Keratinocyte (primary cell): ENCODE measurements around the gene MAML2. TPM values are rescaled to one million over a fixed set of nuclear protein-coding genes. Genes with fewer than 3 reads are reported as not detected.

Experiments used
- DNase-seq: peaks from one replicate; pipeline ENCODE4 v3.0.0-alpha.2; 2011; ENCODE audit warnings: low read depth, missing footprints, low spot score
- FAIRE-seq: peaks from 2 replicates; lab custom pipeline; 2011; peaks lifted over from hg19 to GRCh38; lab: Jason Lieb, UNC
- H2AFZ ChIP-seq: 2 replicates; pipeline ENCODE4 v1.6.0; 2012; ENCODE audit warnings: low read length, control low read depth, inconsistent platforms; ENCODE audit not compliant: control insufficient read depth
- H3K27ac ChIP-seq: 2 replicates; pipeline ENCODE4 v1.5.1; 2011; ENCODE audit warnings: low read length; ENCODE audit not compliant: control insufficient read depth, insufficient read depth
- H3K27me3 ChIP-seq: 3 replicates; pipeline ENCODE4 v1.6.0; 2011; ENCODE audit warnings: low read length; ENCODE audit not compliant: control insufficient read depth, insufficient read depth; ENCODE audit errors: extremely low read depth
- H3K36me3 ChIP-seq, 2 experiments: 2 replicates in 1 of 2; 3 replicates in 1 of 2; pipeline ENCODE4 v1.5.1; 2011; ENCODE audit warnings: low read length in 2 of 2, mild to moderate bottlenecking in 1 of 2; ENCODE audit not compliant: control insufficient read depth in 2 of 2, insufficient read depth in 2 of 2; ENCODE audit errors: extremely low read depth in 1 of 2
- H3K4me1 ChIP-seq: 3 replicates; pipeline ENCODE4 v1.5.1; 2011; ENCODE audit warnings: low read length; ENCODE audit not compliant: control insufficient read depth, insufficient read depth; ENCODE audit errors: extremely low read depth
- H3K4me2 ChIP-seq: 3 replicates; pipeline ENCODE4 v1.6.0; 2011; ENCODE audit warnings: low read depth, low read length; ENCODE audit not compliant: control insufficient read depth, insufficient read depth; ENCODE audit errors: extremely low read depth
- H3K4me3 ChIP-seq, 3 experiments: fragments of 200-600 bp in 1 of 3; sonication (generic) in 1 of 3; 2 replicates in 2 of 3; 3 replicates in 1 of 3; pipeline ENCODE4 v1.5.1; 2011 to 2016; ENCODE audit warnings: low read length in 3 of 3, mild to moderate bottlenecking in 3 of 3, control low read depth in 2 of 3, inconsistent platforms in 1 of 3, low read depth in 1 of 3, mixed read lengths in 1 of 3, mixed run types in 1 of 3, moderate library complexity in 1 of 3; ENCODE audit not compliant: control insufficient read depth in 2 of 3, insufficient read depth in 2 of 3; ENCODE audit errors: extremely low read depth in 1 of 3
- H3K79me2 ChIP-seq: 2 replicates; pipeline ENCODE4 v1.6.0; 2012; ENCODE audit warnings: low read length; ENCODE audit not compliant: control insufficient read depth, insufficient read depth
- H3K9ac ChIP-seq: 3 replicates; pipeline ENCODE4 v1.6.0; 2011; ENCODE audit warnings: low read length; ENCODE audit not compliant: control insufficient read depth, insufficient read depth; ENCODE audit errors: extremely low read depth
- H3K9me1 ChIP-seq: 3 replicates; pipeline ENCODE4 v1.6.0; 2011; ENCODE audit warnings: low read length; ENCODE audit not compliant: control insufficient read depth, insufficient read depth; ENCODE audit errors: extremely low read depth
- H3K9me3 ChIP-seq: 2 replicates; pipeline ENCODE4 v1.5.1; 2012; ENCODE audit warnings: low read depth, low read length; ENCODE audit not compliant: control insufficient read depth
- H4K20me1 ChIP-seq: 3 replicates; pipeline ENCODE4 v1.6.0; 2011; ENCODE audit warnings: low read length; ENCODE audit not compliant: control insufficient read depth, insufficient read depth; ENCODE audit errors: extremely low read depth
- EZH2 ChIP-seq: IDR thresholded peaks from one replicate; pipeline ENCODE4 v1.6.1; 2012; ENCODE audit warnings: inconsistent platforms, mild to moderate bottlenecking, low read length, moderate library complexity
- dilution Hi-C: fragments of 300-500 bp; cut with MboI; formaldehyde crosslinking; loops from one replicate; pipeline ENCODE4 v1.7.0; 2020; ENCODE audit warnings: low sequenced_read_pairs; ENCODE audit not compliant: extremely low pct_ligation_motif_present
- polyA plus RNA-seq, 5 experiments: library from polyadenylated mRNA; depleted of rRNA in 3 of 5; stranded (reverse) in 3 of 5; stranded (forward) in 1 of 5; unstranded in 1 of 5; fragments of >200 nt; gene quantifications; 1 replicate in 1 of 5; 2 replicates in 3 of 5; 3 replicates in 1 of 5; pipeline versions ENCODE4 v1.2.1 to v1.2.3, GENCODE V29; 2011 to 2012; ENCODE audit warnings: missing spikeins in 2 of 5, low read depth in 1 of 5, low replicate concordance in 1 of 5
- TF ChIP-seq, protein P1 (sequence below), 3 experiments: IDR thresholded peaks in 1 of 3; conservative IDR thresholded peaks in 1 of 3; optimal IDR thresholded peaks in 1 of 3; 2 replicates in 2 of 3; 3 replicates in 1 of 3; pipeline versions ENCODE3 to v1.5.1; 2011; ENCODE audit warnings: low read length in 3 of 3, mild to moderate bottlenecking in 3 of 3, moderate library complexity in 2 of 3, control low read depth in 1 of 3, inconsistent platforms in 1 of 3; ENCODE audit not compliant: insufficient read depth in 2 of 3; ENCODE audit errors: extremely low read depth in 1 of 3

Gene MAML2
- polyA plus RNA-seq, 1 donor (not counting 4 experiments of a cell fraction or from before 2014, with no cell fraction given), result 4.2 TPM

- Histone ChIP-seq H3K9me1 (no peaks in the 10 kb centered on the region), H3K4me2 (no peak overlapping the region), H3K4me1 (peaks cover 1% of the 10 kb centered on the region), H3K36me3 (no peaks in the 10 kb centered on the region), H3K27ac (no peak overlapping the region), H3K9ac (no peak overlapping the region), H3K4me3 (no peak overlapping the region), H3K79me2 (no peaks in the 10 kb centered on the region), H2AFZ (no peak overlapping the region), H3K9me3 (no peaks in the 10 kb centered on the region), H4K20me1 (no peaks in the 10 kb centered on the region), H3K27me3 (no peaks in the 10 kb centered on the region)
- FAIRE-seq (no peak), DNase-seq (no peak)
- no peak for TF ChIP-seq EZH2
- TF ChIP-seq, protein P1, sequence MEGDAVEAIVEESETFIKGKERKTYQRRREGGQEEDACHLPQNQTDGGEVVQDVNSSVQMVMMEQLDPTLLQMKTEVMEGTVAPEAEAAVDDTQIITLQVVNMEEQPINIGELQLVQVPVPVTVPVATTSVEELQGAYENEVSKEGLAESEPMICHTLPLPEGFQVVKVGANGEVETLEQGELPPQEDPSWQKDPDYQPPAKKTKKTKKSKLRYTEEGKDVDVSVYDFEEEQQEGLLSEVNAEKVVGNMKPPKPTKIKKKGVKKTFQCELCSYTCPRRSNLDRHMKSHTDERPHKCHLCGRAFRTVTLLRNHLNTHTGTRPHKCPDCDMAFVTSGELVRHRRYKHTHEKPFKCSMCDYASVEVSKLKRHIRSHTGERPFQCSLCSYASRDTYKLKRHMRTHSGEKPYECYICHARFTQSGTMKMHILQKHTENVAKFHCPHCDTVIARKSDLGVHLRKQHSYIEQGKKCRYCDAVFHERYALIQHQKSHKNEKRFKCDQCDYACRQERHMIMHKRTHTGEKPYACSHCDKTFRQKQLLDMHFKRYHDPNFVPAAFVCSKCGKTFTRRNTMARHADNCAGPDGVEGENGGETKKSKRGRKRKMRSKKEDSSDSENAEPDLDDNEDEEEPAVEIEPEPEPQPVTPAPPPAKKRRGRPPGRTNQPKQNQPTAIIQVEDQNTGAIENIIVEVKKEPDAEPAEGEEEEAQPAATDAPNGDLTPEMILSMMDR (optimal IDR thresholded peaks at IDR 0.05 in 1 of 3, IDR thresholded peaks at IDR 0.05 in 1 of 3, conservative IDR thresholded peaks at IDR 0.05 in 1 of 3; ENCODE audit: extremely low read depth in 1 of 3, insufficient read depth in 2 of 3, low read length in 3 of 3), result no peak
- dilution Hi-C loops, result no loop called here
Observed at GRCh38 chr11:96180341-96180740, 162.7 kb downstream of the MAML2 start.

DNA sequence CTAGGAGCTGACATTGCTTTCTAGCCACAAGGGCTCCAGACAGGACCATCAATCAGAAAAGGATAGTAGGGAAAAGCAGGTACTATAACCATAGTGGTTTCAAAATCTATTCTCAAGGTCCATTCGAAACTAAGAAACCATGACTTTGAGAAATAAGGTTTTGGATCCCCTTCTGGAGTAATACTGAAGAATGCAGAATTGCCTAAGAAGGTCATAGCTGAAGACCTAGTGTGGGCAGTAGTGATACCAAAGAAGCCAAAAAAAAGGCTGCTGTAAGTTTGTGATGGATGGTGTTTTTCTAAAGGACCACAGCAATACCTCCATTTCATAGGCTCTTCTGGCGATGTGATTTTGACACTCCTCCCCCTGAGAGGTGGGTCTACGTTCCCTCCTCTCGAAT lies 163.1 kb downstream of the MAML2 start:
- Histone ChIP-seq H3K4me1 (no peaks in the 10 kb centered on the region), H3K4me3 (no peak overlapping the region), H3K27ac (no peak overlapping the region), H2AFZ (no peak overlapping the region), H3K4me2 (no peak overlapping the region), H3K36me3 (no peaks in the 10 kb centered on the region), H3K9ac (no peak overlapping the region), H3K9me3 (no peaks in the 10 kb centered on the region), H3K27me3 (no peaks in the 10 kb centered on the region), H4K20me1 (no peaks in the 10 kb centered on the region), H3K79me2 (no peaks in the 10 kb centered on the region), H3K9me1 (no peaks in the 10 kb centered on the region)
- DNase-seq (no peak), FAIRE-seq (no peak)
- TF ChIP-seq EZH2, result no peak
- TF ChIP-seq, protein P1 (optimal IDR thresholded peaks at IDR 0.05 in 1 of 3, IDR thresholded peaks at IDR 0.05 in 1 of 3, conservative IDR thresholded peaks at IDR 0.05 in 1 of 3; ENCODE audit: extremely low read depth in 1 of 3, insufficient read depth in 2 of 3, low read length in 3 of 3), result no peak
- dilution Hi-C loops, result no loop called here
